Measurements from ENCODE around the gene B3GALT4.
A peak's percentile ranks its signal among the peaks of the same experiment; 100 is the strongest.

The B3GALT4 gene, protein sequence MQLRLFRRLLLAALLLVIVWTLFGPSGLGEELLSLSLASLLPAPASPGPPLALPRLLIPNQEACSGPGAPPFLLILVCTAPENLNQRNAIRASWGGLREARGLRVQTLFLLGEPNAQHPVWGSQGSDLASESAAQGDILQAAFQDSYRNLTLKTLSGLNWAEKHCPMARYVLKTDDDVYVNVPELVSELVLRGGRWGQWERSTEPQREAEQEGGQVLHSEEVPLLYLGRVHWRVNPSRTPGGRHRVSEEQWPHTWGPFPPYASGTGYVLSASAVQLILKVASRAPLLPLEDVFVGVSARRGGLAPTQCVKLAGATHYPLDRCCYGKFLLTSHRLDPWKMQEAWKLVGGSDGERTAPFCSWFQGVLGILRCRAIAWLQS

GRCh38 chr6:33276864-33277662 lies at the start of gene B3GALT4:
Gene B3GALT4 (plus strand): TSS chr6:33277123. CDS start chr6:33277420, 297 bp downstream.
- Histone ChIP-seq H3K4me3 (peak within 1 kb of the TSS; percentile 81), H3K36me3 (peaks cover 84% of the 10 kb centered on the region), H3K4me2 (peak within 1 kb of the TSS; percentile 99), H3K4me1 (peaks cover 76% of the 10 kb centered on the region), H3K27me3 (no peaks in the 10 kb centered on the region), H3K9me3 (no peaks in the 10 kb centered on the region), H3K27ac (peak within 1 kb of the TSS; percentile 89), H4K20me1 (peaks cover 84% of the 10 kb centered on the region), H3K9ac (peak within 1 kb of the TSS; percentile 98)
- TF ChIP-seq Cebpa-rat (IDR thresholded peaks at IDR 0.05) = no peak

- Histone ChIP-seq H3K27ac (peak overlapping the region; percentile 40; the same call in 1 of the 2 replicates), H3K4me1 (peaks cover 28% of the 10 kb centered on the region), H4K20me1 (no peaks in the 10 kb centered on the region), H3K9ac (peak overlapping the region; percentile 34; the same call in 1 of the 2 replicates), H3K27me3 (no peaks in the 10 kb centered on the region), H3K4me3 (no peak overlapping the region), H3K4me2 (peak overlapping the region; percentile 68), H3K36me3 (no peaks in the 10 kb centered on the region), H3K9me3 (no peaks in the 10 kb centered on the region)
- TF ChIP-seq Cebpa-rat (IDR thresholded peaks at IDR 0.05) = no peak
Observed at GRCh38 chr6:33235221-33235634, 41.7 kb upstream of the B3GALT4 start.

DNA sequence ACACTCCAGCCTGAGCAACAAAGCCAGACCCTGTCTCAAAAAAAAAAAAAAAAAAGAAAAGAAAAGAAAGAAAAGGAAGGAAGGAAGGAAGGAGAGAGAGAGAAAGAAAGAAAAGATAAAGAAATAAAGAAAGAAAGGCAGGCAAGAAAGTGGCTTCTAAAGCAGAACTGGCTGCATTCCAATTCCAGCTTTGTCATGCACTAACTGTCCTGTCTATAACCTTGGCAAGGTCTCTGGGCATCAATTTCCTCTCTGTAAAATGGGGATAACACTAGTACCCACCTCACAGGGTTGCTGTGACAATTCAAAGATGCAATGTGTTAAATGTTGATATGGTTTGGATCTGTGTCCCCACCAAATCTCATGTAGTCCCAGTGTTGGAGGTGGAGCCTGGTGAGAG lies 40.6 kb upstream of the B3GALT4 start:
- Histone ChIP-seq H3K4me2 (peak overlapping the region; percentile 68; the same call in 1 of the 2 replicates), H3K27me3 (no peaks in the 10 kb centered on the region), H3K27ac (no peak overlapping the region), H4K20me1 (no peaks in the 10 kb centered on the region), H3K9me3 (no peaks in the 10 kb centered on the region), H3K4me1 (peaks cover 24% of the 10 kb centered on the region), H3K4me3 (no peak overlapping the region), H3K9ac (no peak overlapping the region), H3K36me3 (no peaks in the 10 kb centered on the region)
- TF ChIP-seq Cebpa-rat (IDR thresholded peaks at IDR 0.05) = no peak

- Histone ChIP-seq H3K9me3 (no peaks in the 10 kb centered on the region), H3K27ac (no peak overlapping the region), H3K36me3 (no peaks in the 10 kb centered on the region), H3K9ac (no peak overlapping the region), H3K27me3 (no peaks in the 10 kb centered on the region), H4K20me1 (no peaks in the 10 kb centered on the region), H3K4me1 (peaks cover 24% of the 10 kb centered on the region), H3K4me2 (peak overlapping the region; percentile 9; the same call in 1 of the 2 replicates), H3K4me3 (no peak overlapping the region)
- peak; percentile 73 for TF ChIP-seq Cebpa-rat (IDR thresholded peaks at IDR 0.05)
Observed at GRCh38 chr6:33236852-33237251, 40.1 kb upstream of the B3GALT4 start.

DNA sequence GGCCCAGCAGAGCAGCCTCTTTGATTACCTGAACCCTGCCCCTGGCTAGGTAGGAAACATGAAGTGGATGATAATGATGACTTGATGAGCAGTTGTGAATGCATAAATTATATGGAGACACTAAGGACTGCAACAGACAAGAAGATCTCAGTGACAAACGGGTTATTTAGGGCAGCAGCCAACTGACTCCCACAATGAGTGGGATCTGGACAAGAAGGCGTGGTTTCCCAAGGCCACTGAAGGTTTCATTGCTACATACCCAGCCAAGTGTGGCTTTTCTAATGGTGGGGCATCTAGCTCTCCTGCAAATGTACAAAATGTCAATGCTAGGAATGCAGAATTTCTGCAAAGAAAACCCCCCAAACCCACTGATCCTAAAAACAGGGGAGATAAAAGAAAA lies 39.2 kb upstream of the B3GALT4 start:
- Histone ChIP-seq H3K27me3 (no peaks in the 10 kb centered on the region), H4K20me1 (no peaks in the 10 kb centered on the region), H3K27ac (no peak overlapping the region), H3K9me3 (no peaks in the 10 kb centered on the region), H3K4me2 (no peak overlapping the region), H3K4me1 (peaks cover 24% of the 10 kb centered on the region), H3K36me3 (no peaks in the 10 kb centered on the region), H3K4me3 (no peak overlapping the region), H3K9ac (no peak overlapping the region)
- no peak for TF ChIP-seq Cebpa-rat (IDR thresholded peaks at IDR 0.05)

GRCh38 chr6:33241968-33242367 lies 35.0 kb upstream of the B3GALT4 start:
- Histone ChIP-seq H3K27me3 (no peaks in the 10 kb centered on the region), H4K20me1 (no peaks in the 10 kb centered on the region), H3K4me2 (no peak overlapping the region), H3K27ac (no peak overlapping the region), H3K4me1 (no peaks in the 10 kb centered on the region), H3K36me3 (no peaks in the 10 kb centered on the region), H3K4me3 (no peak overlapping the region), H3K9me3 (no peaks in the 10 kb centered on the region), H3K9ac (no peak overlapping the region)
- TF ChIP-seq Cebpa-rat (IDR thresholded peaks at IDR 0.05) = no peak

GRCh38 chr6:33243476-33243875 lies 33.4 kb upstream of the B3GALT4 start:
- H3K4me2 ChIP-seq = no peak overlapping the region
- H3K27me3 ChIP-seq = no peaks in the 10 kb centered on the region
- H3K9me3 ChIP-seq = no peaks in the 10 kb centered on the region
- H3K27ac ChIP-seq = no peak overlapping the region
- no peak for TF ChIP-seq Cebpa-rat (IDR thresholded peaks at IDR 0.05)
- no peak overlapping the region for H3K9ac ChIP-seq
- H3K36me3 ChIP-seq = no peaks in the 10 kb centered on the region
- H3K4me3 ChIP-seq = no peak overlapping the region
- no peaks in the 10 kb centered on the region for H3K4me1 ChIP-seq
- no peaks in the 10 kb centered on the region for H4K20me1 ChIP-seq

DNA sequence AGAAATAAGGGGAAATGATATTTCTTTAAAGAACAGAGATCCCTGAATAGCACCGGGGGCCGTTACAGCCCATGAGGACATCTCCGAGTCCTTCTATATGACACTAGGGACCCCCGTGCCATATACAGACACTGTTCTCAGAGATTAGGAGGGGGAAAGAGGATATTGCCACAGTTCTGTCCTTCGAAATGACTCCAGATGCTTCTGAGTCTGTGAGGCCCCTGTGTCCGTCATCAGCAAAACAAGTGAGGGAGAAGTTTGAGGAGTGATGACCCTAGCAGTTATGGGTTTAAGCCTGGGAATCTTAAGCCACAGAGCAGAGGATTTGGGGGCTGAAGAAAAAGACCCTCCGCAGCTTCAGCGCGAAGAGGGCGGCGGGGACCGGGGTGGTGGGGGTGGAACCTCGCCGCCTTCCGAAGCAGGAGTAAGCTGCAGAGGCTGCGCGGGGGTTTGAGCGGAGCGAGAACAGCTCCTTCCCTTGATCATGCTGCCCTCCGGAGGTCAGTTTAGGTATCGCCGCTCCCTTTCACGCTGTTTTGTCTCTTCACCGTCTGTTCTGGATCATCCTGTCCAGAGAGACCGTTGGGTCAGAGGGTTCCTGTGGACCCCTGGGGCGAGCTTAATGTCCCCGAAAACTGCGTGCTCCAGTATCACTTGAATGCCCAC lies 28.8 kb upstream of the B3GALT4 start:
- Histone ChIP-seq H3K9me3 (no peaks in the 10 kb centered on the region), H3K36me3 (peaks cover 23% of the 10 kb centered on the region), H4K20me1 (no peaks in the 10 kb centered on the region), H3K4me3 (peak overlapping the region; percentile 71), H3K27me3 (no peaks in the 10 kb centered on the region), H3K4me1 (peaks cover 20% of the 10 kb centered on the region), H3K27ac (peak overlapping the region; percentile 87), H3K4me2 (peak overlapping the region; percentile 96), H3K9ac (peak overlapping the region; percentile 87)
- TF ChIP-seq Cebpa-rat (IDR thresholded peaks at IDR 0.05) = no peak

DNA sequence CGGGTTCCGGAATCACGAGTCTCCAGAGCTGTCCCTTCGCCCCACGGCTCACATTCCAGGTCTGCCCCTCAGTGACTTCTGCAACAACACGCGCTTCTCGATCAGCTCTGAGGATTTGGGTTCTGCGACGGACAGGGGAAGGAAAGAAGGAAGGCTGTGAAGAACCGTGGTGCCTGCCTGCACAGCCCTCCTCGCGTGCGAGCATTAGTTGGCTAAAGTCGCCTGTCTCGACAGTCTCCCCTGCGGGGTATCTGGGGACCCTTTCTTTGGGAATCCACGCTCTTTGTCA lies 28.3 kb upstream of the B3GALT4 start:
- Histone ChIP-seq H3K9me3 (no peaks in the 10 kb centered on the region), H3K4me3 (peak overlapping the region; percentile 71), H3K4me2 (peak overlapping the region; percentile 96), H4K20me1 (no peaks in the 10 kb centered on the region), H3K9ac (peak overlapping the region; percentile 87), H3K36me3 (peaks cover 23% of the 10 kb centered on the region), H3K27me3 (no peaks in the 10 kb centered on the region), H3K4me1 (peaks cover 20% of the 10 kb centered on the region), H3K27ac (peak overlapping the region; percentile 87)
- no peak for TF ChIP-seq Cebpa-rat (IDR thresholded peaks at IDR 0.05)

Data from BLaER1 (cell line).